K562 (cell line): ENCODE data around the gene MAGI1. TPM values are rescaled to one million over a fixed set of nuclear protein-coding genes. Genes with fewer than 3 reads are reported as not detected.

Experiments used
- ATAC-seq: fragments of 200-7000 bp; cut with Tn5 transposase; 3 replicates; pipeline ENCODE4 v1.9.1; 2020; ENCODE audit warnings: moderate library complexity
- BruUV-seq: library from RNA; stranded (reverse); fragments of 400-500 nt; replicated peaks from 2 replicates; lab custom pipeline; 2021; lab: Mats Ljungman, UMichigan
- CTCF ChIA-PET: fragments of 300-600 bp; formaldehyde crosslinking; extraction: SDS; loops from one replicate; lab custom pipeline; 2021; ENCODE audit warnings: low intra/inter-chr PET ratio; lab: Yijun Ruan, JAX
- POLR2A ChIA-PET: fragments of 300-600, 350-650 bp; sonication (Branson Sonifier 250); formaldehyde crosslinking; extraction: SDS; loops from one replicate; lab custom pipeline; 2021; ENCODE audit warnings: antibody characterized with exemption, inconsistent platforms; lab: Yijun Ruan, JAX
- DNase-seq, 4 experiments: peaks; one replicate each; pipeline versions ENCODE4 v3.0.0 to v3.0.0-alpha.2; 2011 to 2018; ENCODE audit warnings: low spot score in 3 of 4, mixed read lengths in 3 of 4; ENCODE audit errors: extremely low read depth in 1 of 4
- FAIRE-seq: peaks from 2 replicates; lab custom pipeline; 2011; peaks lifted over from hg19 to GRCh38; lab: Jason Lieb, UNC
- H2AFZ ChIP-seq: 2 replicates; pipeline ENCODE4 v1.6.0; 2011; ENCODE audit warnings: low read depth, low read length, control low read depth, inconsistent platforms
- H3K27ac ChIP-seq: fragments of 200-600 bp; 3 replicates; pipeline ENCODE4 v1.8.0; 2011; ENCODE audit warnings: low read depth, mild to moderate bottlenecking, control low read depth, inconsistent platforms, low read length, moderate library complexity, mixed read lengths; ENCODE audit errors: extremely low read depth
- H3K27me3 ChIP-seq, 2 experiments: fragments of 300-600 bp in 1 of 2; 2 replicates in 1 of 2; 3 replicates in 1 of 2; pipeline versions ENCODE4 v1.6.0 to v1.8.0; 2011; ENCODE audit warnings: inconsistent platforms in 2 of 2, low read length in 2 of 2, mild to moderate bottlenecking in 1 of 2, mixed read lengths in 1 of 2, moderate library complexity in 1 of 2; ENCODE audit not compliant: control insufficient read depth in 2 of 2, insufficient read depth in 2 of 2
- H3K36me3 ChIP-seq: fragments of 300-600 bp; 3 replicates; pipeline ENCODE4 v1.8.0; 2011; ENCODE audit warnings: mild to moderate bottlenecking, low read length, inconsistent platforms; ENCODE audit not compliant: control insufficient read depth, insufficient read depth
- H3K4me1 ChIP-seq, 2 experiments: fragments of 200-600 bp in 1 of 2; replicated peaks in 1 of 2; 2 replicates in 1 of 2; 3 replicates in 1 of 2; pipeline versions ENCODE4 v1.5.1 to v1.8.0; 2011; ENCODE audit warnings: inconsistent platforms in 2 of 2, low read length in 2 of 2, mild to moderate bottlenecking in 1 of 2, mixed read lengths in 1 of 2, moderate library complexity in 1 of 2; ENCODE audit not compliant: control insufficient read depth in 2 of 2, insufficient read depth in 2 of 2
- H3K4me2 ChIP-seq: 2 replicates; pipeline ENCODE4 v1.6.1; 2011; ENCODE audit warnings: low read length, control low read depth, inconsistent platforms, mixed read lengths; ENCODE audit not compliant: insufficient read depth
- H3K4me3 ChIP-seq: fragments of 200-600 bp; sonication (generic), shearing (Covaris generic); 2 replicates; pipeline ENCODE4 v1.5.1; 2016; ENCODE audit warnings: control low read depth, inconsistent platforms
- H3K79me2 ChIP-seq: fragments of 200-600 bp; 3 replicates; pipeline ENCODE4 v1.8.0; 2011; ENCODE audit warnings: low read length, inconsistent platforms; ENCODE audit not compliant: control insufficient read depth, insufficient read depth
- H3K9ac ChIP-seq, 2 experiments: 2 replicates each; pipeline versions ENCODE4 v1.6.0 to v1.6.1; 2011; ENCODE audit warnings: low read depth in 2 of 2, low read length in 2 of 2, control low read depth in 1 of 2, inconsistent platforms in 1 of 2, mild to moderate bottlenecking in 1 of 2, mixed read lengths in 1 of 2; ENCODE audit not compliant: insufficient read depth in 1 of 2
- H3K9me1 ChIP-seq: one replicate; pipeline ENCODE4 v1.6.0; 2011; ENCODE audit warnings: inconsistent platforms, mild to moderate bottlenecking, low read length, moderate library complexity; ENCODE audit not compliant: control insufficient read depth, insufficient read depth
- H3K9me3 ChIP-seq: replicated peaks from 2 replicates; pipeline ENCODE4 v1.5.1; 2011; ENCODE audit warnings: low read depth, low read length, inconsistent platforms; ENCODE audit not compliant: control insufficient read depth, insufficient read depth
- H4K20me1 ChIP-seq: replicated peaks from 2 replicates; pipeline ENCODE4 v1.6.1; 2011; ENCODE audit warnings: low read length, inconsistent platforms, mixed read lengths; ENCODE audit not compliant: control insufficient read depth, insufficient read depth
- CTCF ChIP-seq, 3 experiments: IDR thresholded peaks in 2 of 3; conservative IDR thresholded peaks in 1 of 3; 2 replicates each; pipeline ENCODE4 v1.5.1; 2011 to 2012; ENCODE audit warnings: low read length in 3 of 3, mild to moderate bottlenecking in 3 of 3, control low read depth in 2 of 3, improper control_type of control experiment in 1 of 3, inconsistent platforms in 1 of 3, low read depth in 1 of 3, mixed read lengths in 1 of 3, moderate library complexity in 1 of 3; ENCODE audit not compliant: insufficient read depth in 2 of 3
- HLTF ChIP-seq: fragments of 450-650 bp; IDR thresholded peaks from 2 replicates; pipeline ENCODE4 v1.6.1; 2016
- NONO ChIP-seq, 2 experiments: fragments of 200-400 bp in 1 of 2; fragments of 450-650 bp in 1 of 2; formaldehyde crosslinking in 1 of 2; IDR thresholded peaks; 2 replicates each; pipeline ENCODE4 v1.6.1; 2017; ENCODE audit warnings: low read depth in 2 of 2, mild to moderate bottlenecking in 2 of 2, moderate library complexity in 2 of 2, low read length in 1 of 2
- RAD21 ChIP-seq, 2 experiments: fragments of 250-450 bp in 1 of 2; fragments of 450-650 bp in 1 of 2; sonication (Bioruptor Pico) in 1 of 2; formaldehyde crosslinking in 1 of 2; IDR thresholded peaks in 1 of 2; conservative IDR thresholded peaks in 1 of 2; 2 replicates each; pipeline versions ENCODE4 v1.4.0 to v1.8.0; 2020 to 2022; ENCODE audit warnings: mild to moderate bottlenecking in 2 of 2, moderate library complexity in 1 of 2
- RAD51 ChIP-seq: fragments of 450-650 bp; IDR thresholded peaks from 2 replicates; pipeline ENCODE4 v1.7.1; 2016; ENCODE audit warnings: low read depth, mild to moderate bottlenecking, borderline replicate concordance
- STAG1 ChIP-seq: sonication (generic); formaldehyde crosslinking; IDR thresholded peaks from 2 replicates; pipeline ENCODE4 v1.5.0; 2020; ENCODE audit warnings: missing genetic modification reagents, borderline replicate concordance
- WGBS: fragments of 100-300 bp; shearing (Covaris generic); methylation state at CpG from one replicate; pipeline ENCODE4 v1.1.6; 2016; ENCODE audit warnings: low coverage, mixed read lengths; ENCODE audit not compliant: insufficient coverage; ENCODE audit errors: missing lambda C conversion rate; 5-methylcytosine and 5-hydroxymethylcytosine counted together
- in situ Hi-C: fragments of 300-500 bp; cut with MboI; formaldehyde crosslinking; loops from 4 replicates; pipeline ENCODE4 v1.15.0; 2018; ENCODE audit warnings: inconsistent platforms, mixed read lengths
- intact Hi-C: fragments of 100-400 bp; cut with micrococcal nuclease; formaldehyde crosslinking; loops from 2 replicates; pipeline ENCODE4 v1.14.2; 2022
- polyA plus RNA-seq, 8 experiments: library from polyadenylated mRNA; depleted of rRNA in 4 of 8; stranded (reverse) in 5 of 8; unstranded in 3 of 8; fragments of >200 nt; fragmentation: Nextera tagmentation in 2 of 8; fragmentation: Illumina TruSeq in 1 of 8; extraction: Ambion mirVana in 2 of 8; extraction: Trizol in 1 of 8; gene quantifications; 2 replicates each; pipeline versions ENCODE4 v1.2.1 to v1.2.3, GENCODE V29; 2011 to 2014; ENCODE audit warnings: inconsistent platforms in 1 of 8, missing spikeins in 1 of 8
- total RNA-seq, 7 experiments: library from RNA; depleted of rRNA in 6 of 7; stranded (reverse); fragments of >200 nt in 6 of 7; fragmentation: Illumina TruSeq in 2 of 7; extraction: Trizol in 2 of 7; gene quantifications; 2 replicates each; pipeline versions ENCODE4 v1.2.1 to v1.2.3, GENCODE V29; 2011 to 2021; ENCODE audit warnings: low replicate concordance in 1 of 7
- TF ChIP-seq, protein P1 (sequence below): fragments of 250-450 bp; sonication (Bioruptor Pico); IDR thresholded peaks from 2 replicates; pipeline ENCODE4 v1.8.0; 2022; ENCODE audit warnings: moderate library complexity, mild to moderate bottlenecking, inconsistent platforms
- TF ChIP-seq, protein P2 (sequence below), 2 experiments: IDR thresholded peaks in 1 of 2; conservative IDR thresholded peaks in 1 of 2; 2 replicates each; pipeline ENCODE4 v1.6.1; 2016; ENCODE audit warnings: low read depth in 2 of 2, mild to moderate bottlenecking in 1 of 2, missing compliant biosample characterization in 1 of 2, missing genetic modification characterization in 1 of 2, moderate library complexity in 1 of 2

Gene MAGI1
- total and polyA plus RNA-seq, 9 of the 15 experiments (the other 6 are each of a cell fraction or from before 2014, with no cell fraction given), result 7.8 to 59.4 (median 43.2) TPM

DNA sequence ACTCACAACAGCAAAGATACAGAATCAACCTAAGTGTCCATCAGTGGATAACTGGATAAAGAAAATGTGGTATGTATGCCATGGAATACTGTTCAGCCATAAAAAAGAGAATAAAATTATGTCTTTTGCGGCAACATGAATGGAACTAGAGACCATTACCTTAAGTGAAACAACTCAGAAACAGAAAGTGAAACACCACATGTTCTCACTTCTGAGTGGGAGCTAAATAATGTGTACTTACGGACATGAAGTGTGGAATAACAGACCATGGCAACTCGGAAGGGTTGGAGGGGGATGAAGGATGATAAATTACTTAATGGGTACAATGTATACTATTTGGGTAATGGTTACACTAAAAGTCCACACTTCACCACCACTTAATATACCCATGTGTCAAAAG is 600.6 kb downstream of the MAGI1 start (continued):
- TF ChIP-seq, protein P1, sequence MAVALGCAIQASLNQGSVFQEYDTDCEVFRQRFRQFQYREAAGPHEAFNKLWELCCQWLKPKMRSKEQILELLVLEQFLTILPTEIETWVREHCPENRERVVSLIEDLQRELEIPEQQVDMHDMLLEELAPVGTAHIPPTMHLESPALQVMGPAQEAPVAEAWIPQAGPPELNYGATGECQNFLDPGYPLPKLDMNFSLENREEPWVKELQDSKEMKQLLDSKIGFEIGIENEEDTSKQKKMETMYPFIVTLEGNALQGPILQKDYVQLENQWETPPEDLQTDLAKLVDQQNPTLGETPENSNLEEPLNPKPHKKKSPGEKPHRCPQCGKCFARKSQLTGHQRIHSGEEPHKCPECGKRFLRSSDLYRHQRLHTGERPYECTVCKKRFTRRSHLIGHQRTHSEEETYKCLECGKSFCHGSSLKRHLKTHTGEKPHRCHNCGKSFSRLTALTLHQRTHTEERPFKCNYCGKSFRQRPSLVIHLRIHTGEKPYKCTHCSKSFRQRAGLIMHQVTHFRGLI (CRISPR knock-in tag), result no peak
- TF ChIP-seq HLTF, result no peak
- TF ChIP-seq, protein P2, sequence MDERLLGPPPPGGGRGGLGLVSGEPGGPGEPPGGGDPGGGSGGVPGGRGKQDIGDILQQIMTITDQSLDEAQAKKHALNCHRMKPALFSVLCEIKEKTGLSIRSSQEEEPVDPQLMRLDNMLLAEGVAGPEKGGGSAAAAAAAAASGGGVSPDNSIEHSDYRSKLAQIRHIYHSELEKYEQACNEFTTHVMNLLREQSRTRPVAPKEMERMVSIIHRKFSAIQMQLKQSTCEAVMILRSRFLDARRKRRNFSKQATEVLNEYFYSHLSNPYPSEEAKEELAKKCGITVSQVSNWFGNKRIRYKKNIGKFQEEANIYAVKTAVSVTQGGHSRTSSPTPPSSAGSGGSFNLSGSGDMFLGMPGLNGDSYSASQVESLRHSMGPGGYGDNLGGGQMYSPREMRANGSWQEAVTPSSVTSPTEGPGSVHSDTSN (CRISPR knock-in tag; IDR thresholded peaks at IDR 0.05; ENCODE audit: low read depth), result no peak
- TF ChIP-seq, protein P2 (tag; conservative IDR thresholded peaks at IDR 0.05; ENCODE audit: low read depth), result no peak
- TF ChIP-seq, all 486 proteins: peak for 0

- no peak overlapping the region for H2AFZ ChIP-seq
- no peak for FAIRE-seq
- ChIA-PET CTCF (no interaction called here), POLR2A (no interaction called here)
- H3K4me3 ChIP-seq, result no peak overlapping the region
- H3K27me3 ChIP-seq, result no peaks in the 10 kb centered on the region
- intact Hi-C loops (loop anchor here (1.0 to 5.0 kb wide), 2 partner anchors 94 to 316 kb away; no protein-coding TSS in a partner anchor), in situ Hi-C loops (no loop called here)
- no peaks in the 10 kb centered on the region for H4K20me1 ChIP-seq
- no peaks in the 10 kb centered on the region for H3K4me1 ChIP-seq
- no peak overlapping the region for H3K27ac ChIP-seq
- no peaks in the 10 kb centered on the region for H3K9me3 ChIP-seq
- no TSS peak for BruUV-seq
- H3K36me3 ChIP-seq, result peaks cover 71% of the 10 kb centered on the region; the same call in 2 of the 3 replicates
- WGBS, result 43% methylated on average over 1 of the region's 1 CpG
- no peak overlapping the region for H3K4me2 ChIP-seq
- DNase-seq, result peak in 2 of 4 experiments; percentile 6 to 10
- H3K9me1 ChIP-seq, result no peaks in the 10 kb centered on the region
- H3K79me2 ChIP-seq, result no peaks in the 10 kb centered on the region
- no peak overlapping the region for H3K9ac ChIP-seq
- 0 out of 3 replicates have a peak, but pooled peaks have one; percentile 53 for ATAC-seq
- peak; percentile 25; the same call in 1 of the 2 replicates for TF ChIP-seq STAG1 (CRISPR knock-in tag)
- TF ChIP-seq CTCF (IDR thresholded peaks at IDR 0.05 in 2 of 3, conservative IDR thresholded peaks at IDR 0.05 in 1 of 3; ENCODE audit: insufficient read depth in 2 of 3, low read depth in 1 of 3, low read length in 3 of 3), result peak; percentile 40 to 55 (median 55); a peak in 5 of 6 replicates
- TF ChIP-seq NONO (IDR thresholded peaks at IDR 0.05; ENCODE audit: low read depth in 2 of 2, low read length in 1 of 2), result no peak
- no peak for TF ChIP-seq RAD51
- TF ChIP-seq RAD21 (CRISPR knock-in tag; conservative IDR thresholded peaks at IDR 0.05 in 1 of 2, IDR thresholded peaks at IDR 0.05 in 1 of 2), result peak; percentile 41 to 68
Measured at GRCh38 chr3:65436580-65436979, 602.1 kb downstream of the MAGI1 start.
